HepG2 (cell line): Measurements from ENCODE around the gene LINGO3. TPM values are rescaled to one million over a fixed set of nuclear protein-coding genes. Genes with fewer than 3 reads are reported as not detected.
A peak's percentile ranks its signal among the peaks of the same experiment; 100 is the strongest.

ENCODE experiments used
- ARID4A ChIP-seq: sonication (generic); formaldehyde crosslinking; IDR thresholded peaks from 2 replicates; pipeline ENCODE4 v1.5.0; 2020; ENCODE audit warnings: mild to moderate bottlenecking, missing genetic modification reagents, borderline replicate concordance
- BORCS8-MEF2B ChIP-seq: sonication (generic); formaldehyde crosslinking; IDR thresholded peaks from 2 replicates; pipeline ENCODE4 v1.8.0; 2022; ENCODE audit warnings: mild to moderate bottlenecking, missing genetic modification reagents
- EED ChIP-seq: sonication (generic); formaldehyde crosslinking; IDR thresholded peaks from 2 replicates; pipeline ENCODE4 v1.5.0; 2020; ENCODE audit warnings: mild to moderate bottlenecking, missing genetic modification reagents
- GZF1 ChIP-seq: sonication (generic); formaldehyde crosslinking; IDR thresholded peaks from 2 replicates; pipeline ENCODE4 v1.5.1; 2020; ENCODE audit warnings: mild to moderate bottlenecking, missing genetic modification reagents
- HDAC1 ChIP-seq: sonication (generic); formaldehyde crosslinking; IDR thresholded peaks from 2 replicates; pipeline ENCODE4 v1.5.1; 2020; ENCODE audit warnings: mild to moderate bottlenecking, missing genetic modification reagents
- NONO ChIP-seq, 2 experiments: fragments of 450-650 bp in 1 of 2; sonication (generic) in 1 of 2; formaldehyde crosslinking in 1 of 2; IDR thresholded peaks in 1 of 2; conservative IDR thresholded peaks in 1 of 2; 2 replicates each; pipeline versions ENCODE4 v1.6.1 to v1.8.0; 2017 to 2022; ENCODE audit warnings: mild to moderate bottlenecking in 1 of 2, missing genetic modification reagents in 1 of 2, moderate library complexity in 1 of 2
- PATZ1 ChIP-seq: sonication (generic); formaldehyde crosslinking; IDR thresholded peaks from 2 replicates; pipeline ENCODE4 v1.4.0; 2020; ENCODE audit warnings: missing genetic modification reagents
- RBM39 ChIP-seq: fragments of 200-400 bp; formaldehyde crosslinking; IDR thresholded peaks from one replicate; pipeline ENCODE4 v1.6.1; 2018; ENCODE audit warnings: antibody characterized with exemption, mild to moderate bottlenecking, low read depth, low read length; ENCODE audit not compliant: poor library complexity, severe bottlenecking
- RFX1 ChIP-seq: fragments of 450-650 bp; IDR thresholded peaks from 2 replicates; pipeline ENCODE4 v1.6.1; 2017
- RFXANK ChIP-seq: IDR thresholded peaks from 2 replicates; pipeline ENCODE4 v1.6.1; 2016
- RXRA ChIP-seq: sonication (generic); formaldehyde crosslinking; IDR thresholded peaks from 2 replicates; pipeline ENCODE4 v1.5.1; 2020; ENCODE audit warnings: missing genetic modification reagents
- ZBTB2 ChIP-seq: sonication (generic); formaldehyde crosslinking; IDR thresholded peaks from 2 replicates; pipeline ENCODE4 v1.8.0; 2022; ENCODE audit warnings: low read depth, missing genetic modification reagents
- ZNF660 ChIP-seq: sonication (generic); formaldehyde crosslinking; IDR thresholded peaks from 2 replicates; pipeline ENCODE4 v1.5.1; 2020; ENCODE audit warnings: mild to moderate bottlenecking, low read depth, missing genetic modification reagents, borderline replicate concordance
- polyA plus RNA-seq, 8 experiments: library from polyadenylated mRNA; depleted of rRNA in 3 of 8; stranded (reverse) in 7 of 8; unstranded in 1 of 8; fragments of >200 nt; fragmentation: Illumina TruSeq in 4 of 8; extraction: Trizol in 4 of 8; gene quantifications; 2 replicates each; pipeline versions ENCODE4 v1.2.1 to v1.2.3, GENCODE V29; 2011 to 2016; ENCODE audit warnings: low read depth in 4 of 8, missing spikeins in 1 of 8, mixed read lengths in 1 of 8; ENCODE audit not compliant: insufficient read depth in 1 of 8
- total RNA-seq, 5 experiments: library from RNA; depleted of rRNA; stranded (reverse); fragments of >200 nt; fragmentation: Illumina TruSeq; extraction: Trizol; gene quantifications; 2 replicates each; pipeline ENCODE4 v1.2.3, GENCODE V29; 2016; ENCODE audit warnings: low read depth in 1 of 5
- TF ChIP-seq, protein P1 (sequence below), 2 experiments: sonication (generic) in 1 of 2; formaldehyde crosslinking in 1 of 2; IDR thresholded peaks; 2 replicates each; pipeline versions ENCODE4 v1.4.0 to v1.6.1; 2018 to 2020; ENCODE audit warnings: missing genetic modification reagents in 2 of 2, borderline replicate concordance in 1 of 2, low read depth in 1 of 2, mild to moderate bottlenecking in 1 of 2, missing biosample characterization in 1 of 2
- TF ChIP-seq, protein P2 (sequence below): sonication (generic); formaldehyde crosslinking; IDR thresholded peaks from 2 replicates; pipeline ENCODE4 v1.5.1; 2020; ENCODE audit warnings: missing genetic modification reagents, mild to moderate bottlenecking, borderline replicate concordance

The LINGO3 gene
- total and polyA plus RNA-seq, 2 of the 13 experiments (the other 11 are each of a cell fraction or from before 2014, with no cell fraction given), result not detected

DNA sequence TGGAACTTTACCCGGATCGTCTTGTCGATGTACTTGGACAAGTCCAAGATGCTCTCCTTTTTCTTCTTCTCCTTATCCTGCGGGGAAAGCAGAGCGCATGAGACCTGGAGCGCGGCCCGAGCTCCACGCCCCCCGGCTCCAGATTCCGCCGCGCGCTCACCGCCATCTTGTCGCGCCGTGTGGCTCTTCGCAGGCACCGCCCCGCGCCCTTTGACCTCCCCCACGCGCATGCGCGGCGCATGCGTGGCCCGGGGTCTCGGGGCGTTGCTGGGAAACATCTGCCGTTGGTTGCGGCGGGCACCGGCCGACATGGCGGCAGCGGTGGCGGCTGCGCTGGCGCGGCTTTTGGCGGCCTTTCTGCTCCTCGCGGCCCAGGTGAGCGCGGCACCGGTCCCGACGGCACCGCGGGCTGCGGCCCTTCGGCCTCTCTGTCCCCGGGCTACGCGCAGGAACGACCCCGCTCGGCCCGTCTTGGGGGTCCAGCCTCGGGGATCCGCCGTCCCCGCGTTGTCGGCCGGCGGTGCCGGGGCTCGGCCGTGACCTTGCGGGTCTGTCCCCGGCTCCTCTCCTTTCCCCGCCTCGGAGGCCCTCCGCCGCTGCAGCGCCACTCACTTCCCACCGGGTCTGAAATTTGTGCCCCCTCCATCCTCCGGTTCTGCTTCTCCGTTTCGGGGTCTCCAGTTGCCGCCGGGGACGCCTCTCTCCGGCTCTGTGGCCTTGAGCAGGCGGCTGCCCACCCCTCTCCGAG lies 20.6 kb upstream of the LINGO3 start, which contains the start of the genes LSM7 and SPPL2B (continued):
- no peak; the same call in 1 of the 2 replicates for TF ChIP-seq BORCS8-MEF2B (CRISPR knock-in tag)
- TF ChIP-seq RBM39, result peak; percentile 84
- TF ChIP-seq HDAC1, result peak; percentile 90
- peak; percentile 22; the same call in 1 of the 2 replicates for TF ChIP-seq ZBTB2 (CRISPR knock-in tag)
- TF ChIP-seq PATZ1 (CRISPR knock-in tag), result peak; percentile 20; the same call in 1 of the 2 replicates
- no peak for TF ChIP-seq NONO (IDR thresholded peaks at IDR 0.05)
- peak; percentile 74; the same call in 1 of the 2 replicates for TF ChIP-seq NONO (CRISPR knock-in tag; conservative IDR thresholded peaks at IDR 0.05)
- peak; percentile 61; the same call in 1 of the 2 replicates for TF ChIP-seq RFX1
- no peak for TF ChIP-seq ZNF660 (CRISPR knock-in tag)
- peak; percentile 68 for TF ChIP-seq RXRA (CRISPR knock-in tag)
- TF ChIP-seq, protein P1, sequence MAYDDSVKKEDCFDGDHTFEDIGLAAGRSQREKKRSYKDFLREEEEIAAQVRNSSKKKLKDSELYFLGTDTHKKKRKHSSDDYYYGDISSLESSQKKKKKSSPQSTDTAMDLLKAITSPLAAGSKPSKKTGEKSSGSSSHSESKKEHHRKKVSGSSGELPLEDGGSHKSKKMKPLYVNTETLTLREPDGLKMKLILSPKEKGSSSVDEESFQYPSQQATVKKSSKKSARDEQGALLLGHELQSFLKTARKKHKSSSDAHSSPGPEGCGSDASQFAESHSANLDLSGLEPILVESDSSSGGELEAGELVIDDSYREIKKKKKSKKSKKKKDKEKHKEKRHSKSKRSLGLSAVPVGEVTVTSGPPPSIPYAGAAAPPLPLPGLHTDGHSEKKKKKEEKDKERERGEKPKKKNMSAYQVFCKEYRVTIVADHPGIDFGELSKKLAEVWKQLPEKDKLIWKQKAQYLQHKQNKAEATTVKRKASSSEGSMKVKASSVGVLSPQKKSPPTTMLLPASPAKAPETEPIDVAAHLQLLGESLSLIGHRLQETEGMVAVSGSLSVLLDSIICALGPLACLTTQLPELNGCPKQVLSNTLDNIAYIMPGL (CRISPR knock-in tag; IDR thresholded peaks at IDR 0.05; ENCODE audit: borderline replicate concordance in 1 of 2, low read depth in 1 of 2), result peak in 1 of 2 experiments; percentile 61; a peak in 1 of 4 replicates
- TF ChIP-seq ARID4A (CRISPR knock-in tag), result peak; percentile 92
- 0 out of 2 replicates have a peak, but pooled peaks have one; percentile 38 for TF ChIP-seq GZF1 (CRISPR knock-in tag)
- TF ChIP-seq EED, result peak; percentile 67; the same call in 1 of the 2 replicates
- TF ChIP-seq, protein P2, sequence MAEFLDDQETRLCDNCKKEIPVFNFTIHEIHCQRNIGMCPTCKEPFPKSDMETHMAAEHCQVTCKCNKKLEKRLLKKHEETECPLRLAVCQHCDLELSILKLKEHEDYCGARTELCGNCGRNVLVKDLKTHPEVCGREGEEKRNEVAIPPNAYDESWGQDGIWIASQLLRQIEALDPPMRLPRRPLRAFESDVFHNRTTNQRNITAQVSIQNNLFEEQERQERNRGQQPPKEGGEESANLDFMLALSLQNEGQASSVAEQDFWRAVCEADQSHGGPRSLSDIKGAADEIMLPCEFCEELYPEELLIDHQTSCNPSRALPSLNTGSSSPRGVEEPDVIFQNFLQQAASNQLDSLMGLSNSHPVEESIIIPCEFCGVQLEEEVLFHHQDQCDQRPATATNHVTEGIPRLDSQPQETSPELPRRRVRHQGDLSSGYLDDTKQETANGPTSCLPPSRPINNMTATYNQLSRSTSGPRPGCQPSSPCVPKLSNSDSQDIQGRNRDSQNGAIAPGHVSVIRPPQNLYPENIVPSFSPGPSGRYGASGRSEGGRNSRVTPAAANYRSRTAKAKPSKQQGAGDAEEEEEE (CRISPR knock-in tag), result no peak
- no peak for TF ChIP-seq RFXANK (CRISPR knock-in tag)
